NCI-H2196 treated with DMSO at 0.1 percent for 48 hours (cell line): ENCODE data around the gene SOX10.
"Not testable (repeated sequence)": the region's sequence is repeated elsewhere in the genome, so short reads cannot be mapped to it uniquely, and the experiment has no call there.

ENCODE experiments used
- DNase-seq: peaks from one replicate; lab custom pipeline; 2025; ENCODE audit not compliant: unreplicated experiment; lab: John Stamatoyannopoulos, UW

The SOX10 gene

GRCh38 chr22:37986371-37986770, 2.0 kb upstream of the SOX10 start:
- no peak for DNase-seq

GRCh38 chr22:37985751-37986281, 1.5 kb upstream of the SOX10 start:
- DNase-seq: no peak

- no peak for DNase-seq
These were observed 763 bp upstream of the SOX10 start for GRCh38 chr22:37985050-37985585.

GRCh38 chr22:37982938-37983859, 1.2 kb downstream of the SOX10 start:
- DNase-seq: no peak

- no peak for DNase-seq
These were observed 2.1 kb downstream of the SOX10 start for GRCh38 chr22:37982151-37982785.

GRCh38 chr22:37981282-37982011, 2.9 kb downstream of the SOX10 start:
- no peak for DNase-seq

GRCh38 chr22:37979782-37980181, 4.6 kb downstream of the SOX10 start:
- DNase-seq: no peak

GRCh38 chr22:37976547-37976946, 7.8 kb downstream of the SOX10 start:
- no peak for DNase-seq

- DNase-seq: not testable (repeated sequence)
These were observed 8.3 kb downstream of the SOX10 start for GRCh38 chr22:37976022-37976421.

- no peak for DNase-seq
These were observed 9.2 kb downstream of the SOX10 start for GRCh38 chr22:37975153-37975552.

GRCh38 chr22:37973271-37974170, 10.8 kb downstream of the SOX10 start:
- DNase-seq: no peak

GRCh38 chr22:37972527-37972926, 11.8 kb downstream of the SOX10 start:
- DNase-seq: no peak

- no peak for DNase-seq
These were observed 12.6 kb downstream of the SOX10 start for GRCh38 chr22:37971475-37972434.

- DNase-seq: no peak
These were observed 13.5 kb downstream of the SOX10 start for GRCh38 chr22:37970864-37971263.

GRCh38 chr22:37968452-37969251, 15.7 kb downstream of the SOX10 start:
- no peak for DNase-seq

GRCh38 chr22:37967637-37968451, 16.5 kb downstream of the SOX10 start:
- no peak for DNase-seq

- no peak for DNase-seq
These were observed 17.2 kb downstream of the SOX10 start for GRCh38 chr22:37967147-37967546.
